HG03135 (cell line): ENCODE results near the gene ALDH1A1.

ENCODE experiments used
- ATAC-seq: cut with Tn5 transposase; IDR thresholded peaks from one replicate; pipeline ENCODE4 v1.9.1; 2021; ENCODE audit warnings: mild to moderate bottlenecking, moderate library complexity; ENCODE audit not compliant: unreplicated experiment

The ALDH1A1 gene

DNA sequence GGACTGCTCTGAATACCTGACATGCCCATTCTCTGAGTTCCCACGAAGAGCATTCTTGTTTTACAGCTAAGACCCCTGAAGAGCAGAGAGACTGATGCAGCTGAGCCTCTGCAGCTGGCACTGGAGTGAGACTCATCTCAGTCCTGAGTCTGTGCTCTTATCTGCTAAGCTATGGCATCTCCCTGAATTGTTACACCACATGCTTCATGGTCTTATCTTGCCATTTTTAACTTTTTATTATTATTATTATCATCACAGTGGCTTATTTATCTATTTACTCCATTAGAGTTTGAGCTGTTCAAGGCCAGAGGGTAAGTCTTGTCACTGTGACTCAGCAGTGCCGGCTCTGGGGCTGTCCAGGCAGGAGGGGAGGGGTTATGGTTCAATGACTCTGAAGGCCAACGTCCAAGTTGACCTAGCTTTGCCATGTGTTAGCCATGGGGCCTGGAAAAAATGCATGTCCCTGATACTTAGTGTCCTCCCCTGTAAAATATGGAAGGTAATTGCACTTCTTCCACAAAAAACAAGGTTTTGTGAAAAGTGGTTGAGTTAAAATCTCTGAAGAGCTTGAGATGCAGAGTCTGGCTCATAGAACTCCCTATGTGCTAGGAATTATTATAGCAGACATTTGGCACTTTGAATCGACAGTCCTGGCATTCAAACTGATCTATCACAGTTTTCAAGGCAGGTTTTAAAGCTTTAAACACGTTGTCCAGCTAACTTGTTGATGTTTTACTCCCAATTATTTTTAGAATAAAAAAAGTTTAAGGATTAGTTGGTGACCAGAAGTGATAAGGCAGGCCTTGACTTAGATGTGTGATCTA, 94.6 kb downstream of the ALDH1A1 start:
- no peak for ATAC-seq

DNA sequence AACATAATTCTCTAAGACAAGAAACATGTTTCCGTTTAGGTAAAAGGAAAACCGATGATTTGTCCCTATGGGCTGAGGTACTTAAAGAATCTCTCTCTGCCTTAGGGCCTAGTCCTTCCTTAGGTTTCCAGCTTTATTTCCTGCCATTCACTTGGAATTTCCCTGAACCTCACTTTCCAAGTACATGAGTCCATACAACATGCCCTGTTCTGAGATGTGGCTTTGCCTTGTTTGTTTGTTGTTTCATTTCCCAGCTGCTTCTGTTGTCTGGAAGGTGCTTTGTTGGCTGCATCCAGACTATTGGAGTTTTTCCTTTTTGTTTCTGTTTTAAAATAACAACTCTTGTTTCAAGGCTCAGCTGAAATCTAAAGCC, 95.2 kb downstream of the ALDH1A1 start:
- no peak for ATAC-seq

DNA sequence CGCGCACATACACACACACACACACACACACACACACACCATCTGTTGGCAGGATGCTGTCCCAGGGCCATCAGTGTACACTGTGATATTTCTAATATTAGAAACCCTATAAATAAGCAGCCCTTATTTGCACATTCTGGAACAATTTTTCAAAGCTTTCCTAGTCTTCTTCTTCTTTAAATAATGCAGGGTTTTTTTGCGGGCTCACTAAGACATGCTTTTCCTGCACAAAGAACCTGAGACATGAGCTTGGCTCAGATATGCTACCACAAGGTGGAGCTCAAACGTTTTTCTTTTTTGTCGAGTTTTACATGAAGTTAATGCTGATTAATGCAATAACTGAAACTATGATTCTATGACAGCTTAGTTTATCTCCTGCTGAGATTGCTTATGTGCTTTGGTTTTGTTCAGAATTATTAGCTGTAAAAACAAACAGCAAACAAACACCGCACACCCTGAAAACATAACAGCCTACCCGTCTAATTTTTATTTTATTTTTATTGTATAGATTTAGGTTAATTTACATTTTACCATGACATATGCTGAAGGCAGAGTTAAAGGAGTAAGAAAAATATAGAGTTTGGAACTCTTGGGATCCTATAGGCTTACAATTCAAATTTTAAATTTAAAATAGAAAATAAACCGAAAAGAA, 95.8 kb downstream of the ALDH1A1 start:
- ATAC-seq, result no peak

DNA sequence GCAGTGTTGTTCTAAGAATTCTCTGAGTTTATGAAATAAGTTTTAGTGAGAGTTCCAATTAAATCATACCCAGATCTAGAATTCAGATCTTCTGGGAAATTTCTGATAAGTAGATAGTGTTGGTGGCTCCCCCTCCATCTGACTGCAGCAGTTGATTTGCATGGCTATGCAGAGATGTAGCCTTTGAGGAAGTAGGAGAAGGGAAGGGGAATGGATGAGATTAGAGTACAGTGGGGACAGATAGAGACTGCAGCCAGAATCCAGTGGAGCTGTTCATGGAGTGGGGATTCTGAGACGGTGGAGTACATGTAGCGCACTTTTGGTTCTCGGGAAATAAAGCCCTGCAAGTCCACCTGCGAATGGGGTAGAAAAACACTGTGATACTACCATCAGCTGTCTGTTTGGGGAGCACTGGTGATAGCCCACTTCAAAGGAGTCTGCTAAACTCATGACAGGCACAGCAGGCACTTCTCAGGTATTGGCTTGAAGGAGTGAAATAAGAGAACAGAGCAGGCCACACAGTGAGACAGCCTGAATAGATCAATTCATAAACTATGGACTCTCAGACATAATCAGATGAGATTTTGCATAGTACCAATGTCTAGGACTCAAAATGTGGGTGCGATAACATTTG, 96.8 kb downstream of the ALDH1A1 start:
- ATAC-seq, result no peak

DNA sequence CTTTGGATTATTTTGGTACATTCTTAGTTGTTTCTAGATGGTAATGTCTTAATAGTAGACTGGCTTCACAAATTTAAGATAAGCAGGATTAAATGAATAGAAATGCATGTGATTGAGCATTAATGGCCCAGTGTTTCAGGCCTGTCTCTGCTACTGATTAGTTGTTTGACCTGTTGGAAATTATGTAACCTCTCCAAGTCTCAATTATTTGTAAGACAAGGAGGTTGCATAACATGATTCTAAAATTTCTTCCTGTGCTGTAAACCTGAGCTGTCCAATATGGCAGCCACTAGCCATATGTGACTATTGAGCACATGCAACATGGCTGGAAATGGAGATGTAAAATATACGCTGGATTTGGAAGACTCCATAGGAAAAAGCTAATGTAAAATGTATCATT, 97.5 kb downstream of the ALDH1A1 start:
- no peak for ATAC-seq
